GM12873 (cell line): ENCODE results near the gene CHD9.

ENCODE experiments used
- CTCF ChIP-seq: IDR thresholded peaks from 2 replicates; pipeline ENCODE4 v1.5.1; 2012; ENCODE audit warnings: low read depth, mild to moderate bottlenecking, moderate library complexity, low read length, control low read depth; ENCODE audit not compliant: insufficient read depth; ENCODE audit errors: missing control alignments

Gene CHD9

GRCh38 chr16:53082509-53082908 lies 27.7 kb downstream of the CHD9 start:
- TF ChIP-seq CTCF = no peak

DNA sequence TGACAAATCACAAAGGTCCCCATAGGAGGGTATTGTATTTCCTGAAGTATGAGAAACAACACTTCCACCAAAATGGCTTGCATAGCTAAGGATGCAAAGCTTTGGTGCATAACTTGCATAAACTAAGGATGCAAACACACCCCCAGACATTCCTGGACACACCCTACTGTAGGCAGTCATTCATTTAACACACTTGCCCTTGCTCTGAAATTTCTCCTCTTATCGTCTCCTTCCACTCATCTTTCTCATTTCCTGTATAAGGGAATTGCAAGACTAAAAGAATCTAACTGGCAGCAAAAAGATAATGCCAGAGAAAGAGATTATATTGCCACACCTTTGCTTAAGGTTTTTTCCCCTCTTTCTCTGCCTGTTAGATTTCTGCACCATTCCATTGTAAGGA lies 28.3 kb downstream of the CHD9 start:
- TF ChIP-seq CTCF = no peak

DNA sequence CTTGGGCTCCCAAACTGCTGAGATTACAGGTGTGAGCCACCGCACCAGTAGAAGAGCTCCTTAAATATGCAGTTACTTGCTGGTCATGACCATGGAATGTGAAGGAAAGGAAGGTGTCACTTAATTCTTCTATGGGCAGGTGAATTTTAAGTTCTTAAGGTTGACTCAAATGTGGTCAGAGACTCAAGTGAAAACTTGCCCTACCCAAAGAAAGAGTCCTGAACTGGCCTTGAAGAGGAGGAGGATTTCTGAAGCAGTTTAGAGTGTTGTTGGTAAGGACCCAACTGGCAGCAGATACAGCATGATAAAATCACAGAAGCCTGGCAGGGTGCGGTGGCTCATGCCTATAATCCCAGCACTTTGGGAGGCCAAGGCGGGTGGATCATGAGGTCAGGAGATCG lies 29.4 kb downstream of the CHD9 start:
- TF ChIP-seq CTCF = no peak

GRCh38 chr16:53084746-53085334 lies 30.0 kb downstream of the CHD9 start:
- no peak for TF ChIP-seq CTCF

- no peak for TF ChIP-seq CTCF
These were observed 30.6 kb downstream of the CHD9 start for GRCh38 chr16:53085369-53085843.

- TF ChIP-seq CTCF = no peak
These were observed 31.2 kb downstream of the CHD9 start for GRCh38 chr16:53085931-53086421.

DNA sequence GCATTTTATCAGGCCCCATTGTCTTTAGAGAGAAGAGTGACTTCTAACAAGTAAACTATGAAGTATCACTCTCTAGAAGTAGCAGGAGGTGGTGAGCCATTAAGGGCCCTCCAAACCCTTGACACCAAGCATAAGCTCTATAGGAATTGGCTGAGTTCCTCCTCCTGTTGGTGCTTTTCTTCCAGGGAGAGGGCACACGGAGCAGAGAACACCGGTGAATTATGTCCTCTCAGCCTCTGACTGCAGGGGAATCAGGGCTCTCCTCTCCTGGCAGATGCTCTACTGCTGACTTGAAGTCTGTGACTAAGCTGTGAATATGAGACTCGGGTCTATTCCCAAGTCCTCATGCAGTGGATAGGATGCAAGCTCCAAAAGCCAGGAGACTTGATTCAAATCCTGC lies 32.3 kb downstream of the CHD9 start:
- TF ChIP-seq CTCF = no peak
